HEK293 (cell line): ENCODE measurements around the gene ABCG1.

Experiments used
- CTCF ChIP-seq: fragments of 450-650 bp; formaldehyde crosslinking; IDR thresholded peaks from 2 replicates; pipeline ENCODE4 v1.5.1; 2016; ENCODE audit warnings: missing biosample characterization, missing genetic modification characterization
- HOXC10 ChIP-seq: sonication (generic); formaldehyde crosslinking; IDR thresholded peaks from 2 replicates; pipeline ENCODE4 v1.8.1; 2023; ENCODE audit warnings: mild to moderate bottlenecking, missing genetic modification reagents
- IKZF3 ChIP-seq: fragments of 450-650 bp; IDR thresholded peaks from 2 replicates; pipeline ENCODE4 v1.5.0; 2018; ENCODE audit warnings: missing biosample characterization, mild to moderate bottlenecking, missing genetic modification characterization, moderate library complexity
- KLF16 ChIP-seq: fragments of 450-650 bp; formaldehyde crosslinking; IDR thresholded peaks from 2 replicates; pipeline ENCODE4 v1.5.1; 2017; ENCODE audit warnings: missing biosample characterization, missing genetic modification characterization
- MEIS1 ChIP-seq: sonication (generic); formaldehyde crosslinking; IDR thresholded peaks from 2 replicates; pipeline ENCODE4 v1.8.1; 2022; ENCODE audit warnings: missing genetic modification reagents, mild to moderate bottlenecking, borderline replicate concordance
- PRDM10 ChIP-seq: fragments of 450-650 bp; formaldehyde crosslinking; IDR thresholded peaks from 2 replicates; pipeline ENCODE4 v1.5.1; 2016; ENCODE audit warnings: missing biosample characterization, missing genetic modification characterization
- TCF7L2 ChIP-seq: IDR thresholded peaks from 2 replicates; pipeline ENCODE4 v1.6.1; 2011; ENCODE audit warnings: low read depth, mild to moderate bottlenecking, inconsistent platforms, low read length, moderate library complexity, borderline replicate concordance
- WT1 ChIP-seq: fragments of 450-650 bp; formaldehyde crosslinking; IDR thresholded peaks from 2 replicates; pipeline ENCODE4 v1.5.1; 2016; ENCODE audit warnings: missing biosample characterization, missing genetic modification characterization
- ZBTB7A ChIP-seq: fragments of 450-650 bp; formaldehyde crosslinking; IDR thresholded peaks from 2 replicates; pipeline ENCODE4 v1.5.1; 2016; ENCODE audit warnings: low read depth, missing biosample characterization, missing genetic modification characterization
- ZNF324 ChIP-seq: fragments of 450-650 bp; formaldehyde crosslinking; IDR thresholded peaks from 2 replicates; pipeline ENCODE4 v1.5.1; 2016; ENCODE audit warnings: missing biosample characterization, missing genetic modification characterization
- ZNF558 ChIP-seq: fragments of 450-650 bp; formaldehyde crosslinking; IDR thresholded peaks from 2 replicates; pipeline ENCODE4 v1.5.1; 2016; ENCODE audit warnings: missing biosample characterization, missing genetic modification characterization

- TF ChIP-seq ZNF558 (tag by site-specific recombination) (no peak), IKZF3 (tag by site-specific recombination) (no peak), ZNF324 (no peak), TCF7L2 (no peak), KLF16 (tag by site-specific recombination) (no peak), CTCF (no peak), WT1 (tag by site-specific recombination) (no peak), HOXC10 (CRISPR knock-in tag) (no peak), ZBTB7A (tag by site-specific recombination) (no peak), PRDM10 (tag by site-specific recombination) (no peak), MEIS1 (no peak)
These were observed 32.3 kb upstream of the ABCG1 start for GRCh38 chr21:42186591-42186990.
